ENCODE data around the gene FANCC. TPM values are rescaled to one million over a fixed set of nuclear protein-coding genes. Genes with fewer than 3 reads are reported as not detected.

FANCC gene
- total RNA-seq, 1 experiment from 2014 or later, result 19.4 TPM

DNA sequence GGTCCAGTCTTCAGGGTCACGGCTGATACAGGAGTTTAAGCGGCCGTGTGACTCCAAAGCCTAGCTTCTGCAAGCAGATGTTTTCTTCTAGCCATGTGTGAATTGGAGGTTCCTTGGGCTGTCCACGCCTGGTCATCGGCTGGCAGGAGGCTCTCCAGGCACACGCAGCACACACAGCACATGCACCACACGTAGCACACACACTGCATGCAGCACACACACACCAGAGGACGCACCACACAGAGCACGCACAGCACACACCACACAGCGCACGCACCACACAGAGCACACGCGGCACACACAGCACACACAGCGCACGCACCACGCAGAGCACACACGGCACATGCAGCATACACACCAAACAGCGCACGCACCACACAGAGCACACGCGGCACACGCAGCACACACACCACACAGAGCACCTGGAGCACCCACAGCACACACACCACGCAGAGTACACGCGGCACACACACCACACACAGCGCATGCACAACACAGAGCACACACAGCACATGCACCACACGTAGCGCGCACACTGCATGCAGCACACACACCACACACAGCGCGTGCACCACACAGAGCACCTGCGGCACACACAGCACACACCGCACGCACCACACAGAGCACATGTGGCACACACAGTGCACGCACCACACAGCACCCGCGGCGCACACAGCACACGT, 234.3 kb downstream of the FANCC start:
- POLR2A ChIA-PET, result no interaction called here
- CTCF ChIA-PET, result no interaction called here
- TF ChIP-seq ZFX (IDR thresholded peaks at IDR 0.05) (no peak), POLR2AphosphoS5 (IDR thresholded peaks at IDR 0.05; ENCODE audit: low read depth, low read length) (no peak), CEBPB (IDR thresholded peaks at IDR 0.05; ENCODE audit: low read depth) (no peak), EZH2phosphoT487 (IDR thresholded peaks at IDR 0.05; ENCODE audit: borderline replicate concordance) (no peak), TCF7L2 (IDR thresholded peaks at IDR 0.05; ENCODE audit: borderline replicate concordance, extremely low read depth, insufficient read depth, insufficient read length) (no peak), EZH2 (IDR thresholded peaks at IDR 0.05) (no peak), CBX3 (IDR thresholded peaks at IDR 0.05; ENCODE audit: low read depth) (no peak), JUND (IDR thresholded peaks at IDR 0.05) (no peak), ZNF274 (IDR thresholded peaks at IDR 0.05; ENCODE audit: low read depth, low read length) (no peak), RAD21 (IDR thresholded peaks at IDR 0.05; ENCODE audit: low read depth) (no peak), SP1 (IDR thresholded peaks at IDR 0.05; ENCODE audit: low read depth) (no peak), POLR2A (IDR thresholded peaks at IDR 0.05; ENCODE audit: borderline replicate concordance, extremely low read depth, insufficient read depth, insufficient read length) (no peak), CTCF (IDR thresholded peaks at IDR 0.05 in 2 of 3, conservative IDR thresholded peaks at IDR 0.05 in 1 of 3; ENCODE audit: borderline replicate concordance in 1 of 3, insufficient read depth in 1 of 3, low read depth in 2 of 3, low read length in 2 of 3) (no peak), EGR1 (IDR thresholded peaks at IDR 0.05; ENCODE audit: low read depth) (no peak), FOSL1 (IDR thresholded peaks at IDR 0.05; ENCODE audit: low read depth) (no peak), SRF (IDR thresholded peaks at IDR 0.05; ENCODE audit: low read depth) (no peak)
- TF ChIP-seq, protein P1, sequence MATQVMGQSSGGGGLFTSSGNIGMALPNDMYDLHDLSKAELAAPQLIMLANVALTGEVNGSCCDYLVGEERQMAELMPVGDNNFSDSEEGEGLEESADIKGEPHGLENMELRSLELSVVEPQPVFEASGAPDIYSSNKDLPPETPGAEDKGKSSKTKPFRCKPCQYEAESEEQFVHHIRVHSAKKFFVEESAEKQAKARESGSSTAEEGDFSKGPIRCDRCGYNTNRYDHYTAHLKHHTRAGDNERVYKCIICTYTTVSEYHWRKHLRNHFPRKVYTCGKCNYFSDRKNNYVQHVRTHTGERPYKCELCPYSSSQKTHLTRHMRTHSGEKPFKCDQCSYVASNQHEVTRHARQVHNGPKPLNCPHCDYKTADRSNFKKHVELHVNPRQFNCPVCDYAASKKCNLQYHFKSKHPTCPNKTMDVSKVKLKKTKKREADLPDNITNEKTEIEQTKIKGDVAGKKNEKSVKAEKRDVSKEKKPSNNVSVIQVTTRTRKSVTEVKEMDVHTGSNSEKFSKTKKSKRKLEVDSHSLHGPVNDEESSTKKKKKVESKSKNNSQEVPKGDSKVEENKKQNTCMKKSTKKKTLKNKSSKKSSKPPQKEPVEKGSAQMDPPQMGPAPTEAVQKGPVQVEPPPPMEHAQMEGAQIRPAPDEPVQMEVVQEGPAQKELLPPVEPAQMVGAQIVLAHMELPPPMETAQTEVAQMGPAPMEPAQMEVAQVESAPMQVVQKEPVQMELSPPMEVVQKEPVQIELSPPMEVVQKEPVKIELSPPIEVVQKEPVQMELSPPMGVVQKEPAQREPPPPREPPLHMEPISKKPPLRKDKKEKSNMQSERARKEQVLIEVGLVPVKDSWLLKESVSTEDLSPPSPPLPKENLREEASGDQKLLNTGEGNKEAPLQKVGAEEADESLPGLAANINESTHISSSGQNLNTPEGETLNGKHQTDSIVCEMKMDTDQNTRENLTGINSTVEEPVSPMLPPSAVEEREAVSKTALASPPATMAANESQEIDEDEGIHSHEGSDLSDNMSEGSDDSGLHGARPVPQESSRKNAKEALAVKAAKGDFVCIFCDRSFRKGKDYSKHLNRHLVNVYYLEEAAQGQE (IDR thresholded peaks at IDR 0.05; ENCODE audit: low read depth), result no peak
- TF ChIP-seq, protein P2, sequence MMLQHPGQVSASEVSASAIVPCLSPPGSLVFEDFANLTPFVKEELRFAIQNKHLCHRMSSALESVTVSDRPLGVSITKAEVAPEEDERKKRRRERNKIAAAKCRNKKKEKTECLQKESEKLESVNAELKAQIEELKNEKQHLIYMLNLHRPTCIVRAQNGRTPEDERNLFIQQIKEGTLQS (IDR thresholded peaks at IDR 0.05), result no peak

More for the DNA sequence above, 234.3 kb downstream of the FANCC start:
- BruUV-seq (replicated peaks), result no TSS peak
- peaks cover 0 to 5% of the 10 kb centered on the region in 2 experiments; a peak in 2 of 4 replicates for H3K4me1 ChIP-seq (ENCODE audit: control insufficient read depth in 1 of 2, insufficient read depth in 2 of 2, low read length in 2 of 2)
- H2AFZ ChIP-seq (ENCODE audit: low read depth, low read length, poor library complexity, severe bottlenecking), result no peak overlapping the region
- peaks cover 0 to 12% of the 10 kb centered on the region in 2 experiments; a peak in 2 of 4 replicates for H3K36me3 ChIP-seq (ENCODE audit: control insufficient read depth in 1 of 2, insufficient read depth in 2 of 2, low read length in 2 of 2)
- H3K27ac ChIP-seq (ENCODE audit: low read depth, low read length), result no peak overlapping the region
- RAD21 ChIA-PET (ENCODE audit: low non-redundant PET in 1 of 2, low total read pairs in 2 of 2, uncharacterized antibody in 2 of 2, unreplicated experiment in 2 of 2), result no interaction called here
- no peaks in the 10 kb centered on the region for H3K9me3 ChIP-seq (ENCODE audit: control insufficient read depth in 1 of 2, insufficient read depth in 1 of 2, low read depth in 1 of 2, low read length in 2 of 2)
- intact Hi-C loops (cut with micrococcal nuclease), result no loop called here
- ATAC-seq, result no peak
- no peak overlapping the region for H3K4me2 ChIP-seq (ENCODE audit: low read length)
- no peaks in the 10 kb centered on the region for H3K27me3 ChIP-seq (ENCODE audit: insufficient read depth, low read length)
- H3K4me3 ChIP-seq (replicated peaks in 1 of 2; ENCODE audit: low read depth in 1 of 2, low read length in 2 of 2), result no peak overlapping the region
- no peak for DNase-seq (ENCODE audit: low read depth, low spot score)
- H4K20me1 ChIP-seq (ENCODE audit: insufficient read depth), result no peaks in the 10 kb centered on the region
- H3K9ac ChIP-seq (ENCODE audit: low read length), result no peak overlapping the region
- no peaks in the 10 kb centered on the region for H3K79me2 ChIP-seq (ENCODE audit: insufficient read depth, low read length)
- H3K9me2 ChIP-seq (ENCODE audit: insufficient read depth), result no peaks in the 10 kb centered on the region
